HepG2 (cell line): ENCODE measurements around the gene GRIN2C.

Experiments used
- CEBPB ChIP-seq: IDR thresholded peaks from 2 replicates; pipeline ENCODE4 v1.6.1; 2011; ENCODE audit warnings: low read depth, low read length, improper control_type of control experiment, borderline replicate concordance
- CTCF ChIP-seq: sonication (generic); formaldehyde crosslinking; IDR thresholded peaks from 2 replicates; pipeline ENCODE4 v1.5.0; 2020; ENCODE audit warnings: mild to moderate bottlenecking, missing genetic modification reagents, moderate library complexity
- FOXC1 ChIP-seq: sonication (generic); formaldehyde crosslinking; IDR thresholded peaks from 2 replicates; pipeline ENCODE4 v1.8.0; 2022; ENCODE audit warnings: mild to moderate bottlenecking, missing genetic modification reagents, borderline replicate concordance
- GABPB1 ChIP-seq: IDR thresholded peaks from 2 replicates; pipeline ENCODE4 v1.6.1; 2016; ENCODE audit warnings: mild to moderate bottlenecking, missing genetic modification reagents, moderate library complexity, missing compliant biosample characterization
- HINFP ChIP-seq: sonication (generic); formaldehyde crosslinking; IDR thresholded peaks from 2 replicates; pipeline ENCODE4 v1.4.0; 2020; ENCODE audit warnings: low read depth, mild to moderate bottlenecking, missing genetic modification reagents
- IRX3 ChIP-seq: sonication (generic); formaldehyde crosslinking; IDR thresholded peaks from 2 replicates; pipeline ENCODE4 v1.8.1; 2023; ENCODE audit warnings: mild to moderate bottlenecking, low read depth, missing genetic modification reagents, borderline replicate concordance
- MXI1 ChIP-seq: IDR thresholded peaks from 3 replicates; pipeline ENCODE4 v1.6.1; 2012; ENCODE audit warnings: low read depth, low read length, inconsistent platforms, borderline replicate concordance
- NR2C2 ChIP-seq: sonication (generic); formaldehyde crosslinking; IDR thresholded peaks from 2 replicates; pipeline ENCODE4 v1.4.0; 2020; ENCODE audit warnings: missing genetic modification reagents, mild to moderate bottlenecking, moderate library complexity, borderline replicate concordance
- POLR2A ChIP-seq, 2 experiments: IDR thresholded peaks; 2 replicates each; pipeline ENCODE4 v1.6.1; 2011; ENCODE audit warnings: low read depth in 2 of 2, low read length in 2 of 2, mild to moderate bottlenecking in 1 of 2, moderate library complexity in 1 of 2; ENCODE audit not compliant: insufficient read depth in 1 of 2
- RAD21 ChIP-seq: fragments of 450-650 bp; formaldehyde crosslinking; IDR thresholded peaks from 2 replicates; pipeline ENCODE4 v1.5.0; 2020; ENCODE audit warnings: mild to moderate bottlenecking
- ZNF639 ChIP-seq: conservative IDR thresholded peaks from 2 replicates; pipeline ENCODE4 v1.6.1; 2018; ENCODE audit warnings: missing genetic modification reagents

GRCh38 chr17:74857191-74857590 lies 2.5 kb downstream of the GRIN2C start:
- TF ChIP-seq HINFP (no peak), IRX3 (CRISPR knock-in tag) (no peak), CEBPB (no peak), NR2C2 (no peak), CTCF (CRISPR knock-in tag) (no peak), MXI1 (no peak), POLR2A (IDR thresholded peaks at IDR 0.05; ENCODE audit: insufficient read depth in 1 of 2, low read depth in 2 of 2, low read length in 2 of 2) (no peak), ZNF639 (CRISPR knock-in tag) (no peak), FOXC1 (CRISPR knock-in tag) (no peak), GABPB1 (CRISPR knock-in tag) (no peak), RAD21 (CRISPR knock-in tag) (no peak)
